NCI-H526 (cell line): ENCODE results near the gene SULT1E1.
"Not testable (repeated sequence)": the region's sequence is repeated elsewhere in the genome, so short reads cannot be mapped to it uniquely, and the experiment has no call there.

Experiments
- DNase-seq, 2 experiments: peaks; one replicate each; lab custom pipeline; 2025; lab: John Stamatoyannopoulos, UW

The SULT1E1 gene

DNA sequence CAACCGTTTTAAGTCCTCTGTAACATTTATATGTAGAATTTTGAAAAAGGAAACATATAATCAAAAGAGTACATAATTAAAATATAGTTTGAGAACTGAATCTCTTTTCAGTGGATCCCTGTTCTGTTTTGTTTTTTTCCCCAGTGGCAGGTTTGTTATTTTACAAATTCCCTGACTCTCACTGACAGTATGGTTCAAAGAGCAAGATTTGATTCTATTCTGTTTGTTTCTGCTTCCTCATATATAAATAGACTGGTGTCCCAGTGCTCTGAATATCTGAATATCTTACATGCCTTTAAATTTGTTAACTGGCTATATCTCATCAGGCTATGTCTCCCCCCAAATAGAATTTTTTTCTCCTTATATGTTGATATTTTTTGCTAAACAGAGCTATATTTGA, 16.6 kb downstream of the SULT1E1 start:
- no peak for DNase-seq

DNA sequence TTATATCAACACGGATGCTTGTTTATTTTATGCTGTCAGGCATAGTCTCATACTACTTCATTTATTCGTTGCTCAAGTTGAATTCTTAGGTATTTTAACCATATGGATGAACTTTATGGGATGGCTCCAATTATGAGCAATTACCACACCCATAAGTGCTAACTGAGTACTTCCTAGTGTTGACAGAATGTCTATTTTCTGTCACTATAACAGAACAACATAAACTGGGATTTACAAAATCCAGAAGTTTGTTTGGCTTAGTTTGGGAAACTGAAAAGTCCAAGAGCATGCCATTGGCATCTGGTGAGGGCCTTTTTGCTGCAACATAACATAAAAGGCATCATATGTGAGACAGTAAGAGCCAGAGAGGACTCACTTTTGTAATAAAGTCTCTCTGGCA, 21.0 kb downstream of the SULT1E1 start:
- no peak for DNase-seq

DNA sequence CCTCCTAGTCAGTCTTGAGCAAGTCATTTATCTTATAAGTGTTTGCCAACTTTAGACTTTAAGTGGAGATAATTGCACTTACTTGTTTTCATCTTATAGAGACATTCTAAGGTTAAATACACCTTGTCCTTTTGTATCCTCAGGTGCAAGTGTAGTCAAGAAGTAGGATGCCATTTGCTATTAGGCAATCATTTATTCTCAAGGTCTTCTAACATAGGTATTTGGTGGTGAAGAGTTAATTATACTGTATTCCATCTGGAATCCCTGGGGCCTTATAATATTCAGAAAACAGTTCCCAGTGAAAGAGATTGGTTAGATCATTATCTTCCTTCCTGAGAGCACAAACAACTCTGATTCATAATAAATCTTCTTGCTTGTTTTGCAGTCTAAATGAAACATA, 23.7 kb downstream of the SULT1E1 start:
- no peak for DNase-seq

DNA sequence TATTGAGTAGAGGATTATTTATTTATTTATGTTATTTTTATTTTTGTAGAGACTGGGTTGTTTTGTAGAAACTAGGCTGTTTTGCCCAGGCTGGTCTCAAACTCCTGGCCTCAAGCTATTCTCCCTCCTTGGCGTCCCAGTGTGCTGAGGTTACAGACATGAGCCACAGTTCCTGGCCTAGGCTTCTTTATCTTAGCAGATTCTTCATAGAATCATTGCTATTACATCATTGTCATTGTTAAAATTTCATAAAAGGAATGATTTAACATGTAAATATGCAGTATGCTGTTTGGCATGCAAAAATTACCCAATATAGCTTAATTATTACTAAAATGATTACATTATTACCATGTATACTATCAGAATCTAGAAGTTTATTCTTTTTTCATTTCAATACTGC, 24.2 kb downstream of the SULT1E1 start:
- DNase-seq, result no peak

DNA sequence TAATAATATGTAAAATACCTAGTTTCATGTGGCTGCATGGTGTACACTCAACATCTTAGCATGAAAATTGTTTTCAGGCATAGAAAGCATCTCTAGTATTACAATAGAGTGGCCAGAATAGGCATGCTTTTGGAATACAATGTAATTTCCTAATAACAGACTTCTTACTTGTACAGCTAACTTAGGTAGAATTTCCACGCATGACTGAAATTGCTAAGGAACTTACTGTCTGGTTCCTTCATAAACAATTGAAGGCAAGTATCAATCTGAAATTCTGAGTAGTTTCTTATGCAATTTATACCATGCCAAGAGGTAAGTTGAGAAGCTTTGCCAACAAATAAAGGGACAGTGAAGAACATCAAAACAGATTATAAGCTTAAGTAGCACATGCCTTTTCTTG, 26.7 kb downstream of the SULT1E1 start:
- no peak for DNase-seq

DNA sequence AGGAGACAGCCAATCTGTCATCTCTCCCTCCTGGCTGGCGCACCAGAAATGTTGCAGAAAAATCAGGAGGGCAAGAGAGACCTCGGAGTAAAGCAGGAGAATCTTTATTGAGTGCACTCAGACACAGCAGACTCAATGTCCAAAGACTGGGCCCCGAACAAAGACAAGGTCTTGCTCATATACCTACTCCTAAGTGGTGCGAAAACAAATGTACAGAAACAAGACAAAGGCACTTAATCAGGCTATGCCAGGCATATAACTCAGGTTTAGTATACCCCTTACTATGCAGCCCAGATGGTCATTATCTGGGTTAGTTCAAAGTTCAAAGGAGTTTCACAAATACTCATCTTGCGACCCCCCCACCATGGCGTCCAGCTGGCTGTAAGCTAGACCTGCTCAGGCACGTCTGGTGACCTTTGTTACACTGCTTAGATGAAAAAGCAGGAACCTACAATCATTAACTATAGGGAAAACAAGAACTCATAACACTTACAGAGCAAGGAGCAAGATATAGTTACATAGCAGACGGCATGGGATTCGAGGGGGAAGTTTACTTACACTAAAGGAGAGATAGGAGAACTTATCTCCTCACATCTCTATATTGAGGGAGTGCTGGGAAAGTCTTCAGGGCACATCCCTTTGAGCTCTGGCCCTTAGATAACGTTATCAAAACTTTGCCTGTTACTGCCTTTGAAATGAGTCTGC, 27.5 kb downstream of the SULT1E1 start:
- DNase-seq, result no peak

DNA sequence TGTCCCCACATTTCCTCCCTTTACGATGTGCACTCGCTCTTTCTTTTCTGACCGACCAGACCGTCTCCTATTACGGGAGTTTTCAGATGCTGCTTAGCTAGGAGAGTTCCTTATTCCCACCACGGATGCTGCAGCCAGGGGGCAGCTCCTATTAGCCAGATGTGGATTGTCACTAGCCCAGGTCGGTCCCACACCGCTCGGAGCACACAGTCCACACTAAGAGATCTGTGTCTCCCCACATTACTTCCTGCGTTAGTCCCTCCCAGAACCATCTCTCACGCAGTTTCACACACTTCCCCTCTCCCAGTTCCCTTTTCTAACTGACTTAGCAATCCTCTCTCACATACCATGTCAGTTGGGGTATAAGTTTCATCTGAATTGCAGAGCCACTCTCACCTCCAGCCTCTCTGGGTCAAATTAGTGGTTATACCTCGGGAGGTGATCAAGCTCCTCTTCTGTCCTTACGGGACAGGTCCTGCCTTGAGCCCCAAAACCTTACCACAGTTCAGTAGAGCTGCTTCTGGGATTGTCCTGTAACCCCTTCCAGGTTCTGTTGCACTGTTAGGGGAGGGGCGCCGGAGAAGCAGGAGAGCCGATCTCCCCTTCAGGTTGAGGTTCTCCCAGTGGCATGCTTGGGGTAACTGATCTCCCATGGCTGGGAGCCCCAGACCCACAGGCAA, 28.2 kb downstream of the SULT1E1 start:
- DNase-seq, result no peak

DNA sequence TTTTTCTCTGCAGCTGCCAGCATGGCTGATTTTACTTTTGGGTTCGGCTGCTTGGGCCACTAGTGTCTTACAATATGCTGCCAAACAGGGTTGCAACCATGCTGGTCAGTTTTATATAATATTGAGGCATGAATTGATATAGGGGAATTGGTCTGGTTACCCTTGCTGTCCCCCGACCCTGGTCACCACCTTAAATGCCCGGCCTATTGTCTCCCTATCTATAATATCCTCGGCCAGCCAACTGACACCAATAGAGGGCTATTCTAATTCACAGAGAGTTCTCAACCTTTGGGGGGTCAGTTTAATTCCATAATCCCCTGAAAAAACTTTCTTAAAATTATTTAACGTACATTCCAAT, 28.7 kb downstream of the SULT1E1 start:
- DNase-seq, result no peak

DNA sequence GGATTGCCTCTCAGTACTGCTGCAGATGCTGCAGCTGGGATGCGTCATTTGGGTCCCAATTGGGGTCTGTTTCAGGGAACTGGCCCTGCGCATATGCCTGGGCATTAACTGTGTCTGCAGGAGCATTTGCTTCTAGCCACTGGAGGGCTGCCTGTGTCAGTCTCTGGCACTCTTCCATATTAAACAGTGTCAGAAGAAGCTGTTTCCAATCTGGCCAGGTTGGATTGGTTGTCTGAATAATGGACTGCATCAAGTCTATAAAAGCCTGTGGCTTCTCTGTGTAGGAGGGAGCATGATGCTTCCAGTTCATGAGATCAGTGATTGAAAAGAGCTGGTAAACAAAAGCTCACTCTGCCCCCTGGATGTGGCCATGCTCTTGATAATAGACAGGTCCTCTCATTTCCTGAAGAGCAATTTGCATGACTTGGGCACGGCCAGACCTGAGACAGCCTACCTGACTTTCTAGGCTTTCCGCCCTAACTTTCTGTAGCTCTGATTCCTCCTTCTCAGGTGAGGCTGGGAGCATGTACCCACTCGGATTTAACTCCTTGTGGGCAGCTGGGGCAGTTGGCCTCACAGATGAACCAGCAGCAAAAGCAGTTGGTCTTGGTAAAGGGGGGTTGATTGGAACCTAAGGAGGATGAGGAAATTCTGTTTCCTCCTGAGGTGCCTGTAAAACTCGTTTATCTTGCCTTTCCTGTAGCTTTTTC, 29.2 kb downstream of the SULT1E1 start:
- peak in 1 of 2 experiments; percentile 10 for DNase-seq

DNA sequence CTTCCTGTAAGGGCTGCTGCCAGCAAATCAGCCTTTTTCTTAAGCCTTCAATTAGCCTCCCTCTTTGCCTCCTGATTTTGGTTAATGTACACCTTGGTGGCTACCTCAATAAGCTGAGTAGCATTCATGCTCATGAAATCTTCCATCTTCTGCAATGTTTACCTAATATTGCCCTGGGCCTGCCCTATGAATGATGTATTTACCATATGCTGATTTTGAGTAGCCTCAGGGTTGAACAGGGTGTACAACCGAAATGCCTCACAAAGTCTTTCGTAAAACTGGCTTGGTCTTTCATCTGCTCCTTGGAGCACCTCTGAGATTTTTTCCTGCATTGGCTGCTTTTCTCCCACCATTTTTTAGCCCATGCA, 29.8 kb downstream of the SULT1E1 start:
- no peak for DNase-seq

DNA sequence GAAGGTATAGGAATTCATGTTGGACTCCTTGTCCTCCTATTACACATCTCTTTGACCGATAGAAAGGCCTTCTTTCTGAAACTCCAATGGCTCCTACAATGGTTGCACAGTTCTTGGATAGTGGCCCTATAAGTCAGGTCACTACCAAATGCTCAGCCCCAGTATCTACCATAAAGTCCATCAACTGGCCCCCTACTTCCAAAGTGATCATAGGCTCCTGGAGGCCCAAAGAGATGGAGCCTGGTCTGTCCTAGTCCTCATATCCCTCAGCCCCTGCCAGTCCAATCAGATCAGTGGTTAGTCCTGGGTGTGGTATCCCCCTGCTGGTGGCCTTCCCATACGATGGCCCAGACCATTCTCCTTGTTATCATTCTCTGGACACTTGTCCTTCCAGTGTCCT, 30.3 kb downstream of the SULT1E1 start:
- no peak for DNase-seq

DNA sequence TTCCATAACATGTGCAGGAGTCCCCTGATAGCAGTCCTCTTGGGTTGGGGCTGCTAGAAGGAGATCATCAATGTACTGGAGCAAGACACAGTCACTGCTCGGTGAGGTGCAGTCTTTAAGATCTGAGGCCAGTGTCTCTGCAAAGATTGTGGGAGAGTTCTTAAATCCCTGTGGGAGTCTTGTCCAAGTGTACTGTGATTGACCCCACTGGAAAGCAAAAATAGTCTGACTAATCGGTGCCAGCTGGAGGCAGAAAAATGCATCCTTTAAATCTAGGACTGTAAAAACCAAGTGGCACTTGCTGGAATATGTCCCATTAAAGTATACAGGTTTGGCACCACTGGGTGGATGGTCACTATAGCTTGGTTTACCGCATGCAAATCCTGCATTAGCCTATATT, 31.1 kb downstream of the SULT1E1 start:
- peak in 1 of 2 experiments; percentile 2 for DNase-seq

DNA sequence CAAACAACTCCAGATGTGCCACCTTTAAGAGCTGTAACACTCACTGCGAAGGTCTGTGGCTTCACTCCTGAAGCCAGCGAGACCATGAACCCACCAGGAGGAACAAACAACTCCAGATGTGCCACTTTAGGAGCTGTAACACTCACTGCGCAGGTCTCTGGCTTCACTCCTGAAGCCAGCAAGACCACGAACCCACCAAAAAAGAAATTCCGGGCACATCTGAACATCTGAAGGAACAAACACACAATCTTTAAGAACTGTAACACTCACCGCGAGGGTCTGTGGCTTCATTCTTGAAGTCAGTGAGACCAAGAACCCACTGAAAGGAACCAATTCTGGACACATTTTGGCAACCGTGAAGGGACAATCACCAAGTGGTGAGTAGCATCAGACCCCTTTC, 34.9 kb downstream of the SULT1E1 start:
- not testable (repeated sequence) for DNase-seq

DNA sequence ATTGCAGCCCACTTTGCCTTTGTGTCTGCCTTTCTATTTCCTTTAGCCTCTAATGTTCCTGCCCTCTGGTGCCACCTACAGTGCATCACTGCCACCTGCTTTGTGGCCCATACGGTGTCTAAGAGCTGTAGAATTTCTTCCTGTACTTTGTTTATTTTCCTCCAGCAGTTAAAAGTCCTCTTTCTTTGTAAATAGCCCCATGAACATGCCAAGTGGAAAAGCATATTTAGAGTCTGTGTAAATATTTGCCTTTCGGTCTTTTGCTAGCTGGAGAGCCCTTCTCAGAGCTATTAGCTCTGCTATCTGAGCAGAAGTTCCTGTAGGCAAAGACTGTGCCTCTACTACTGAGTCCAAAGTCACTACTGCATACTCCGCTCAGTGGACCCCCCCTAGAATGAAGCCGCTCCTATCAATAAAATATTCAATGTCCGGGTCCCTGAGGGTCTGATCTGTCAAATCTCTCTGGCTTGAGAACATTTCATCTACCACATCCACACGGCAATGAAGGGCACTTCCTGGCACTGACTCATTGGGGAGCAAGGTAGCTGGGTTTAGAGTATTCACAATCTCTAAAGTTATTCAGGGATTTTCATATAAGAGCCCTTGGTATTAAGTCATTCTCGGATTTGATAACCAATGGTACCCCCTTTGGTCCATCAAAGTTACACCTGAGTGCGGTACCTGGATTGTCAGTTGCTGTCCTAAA, 36.3 kb downstream of the SULT1E1 start:
- peak in 1 of 2 experiments; percentile 5 for DNase-seq

DNA sequence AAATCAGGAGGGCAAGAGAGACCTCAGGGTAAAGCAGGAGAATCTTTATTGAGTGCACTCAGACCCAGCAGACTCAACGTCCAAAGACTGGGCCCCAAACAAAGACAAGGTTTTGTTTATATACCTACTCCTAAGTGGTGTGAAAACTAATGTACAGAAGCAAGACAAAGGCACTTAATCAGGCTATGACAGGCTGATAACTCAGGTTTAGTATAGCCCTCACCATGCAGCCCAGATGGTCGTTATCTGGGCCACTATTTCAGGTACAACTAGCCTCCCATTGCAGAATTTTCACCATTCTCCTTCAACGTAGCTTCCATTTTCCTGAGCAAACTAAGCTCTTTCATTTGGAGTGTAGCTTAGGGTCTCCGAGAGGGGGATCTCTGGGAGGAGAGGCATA, 36.9 kb downstream of the SULT1E1 start:
- DNase-seq, result no peak

DNA sequence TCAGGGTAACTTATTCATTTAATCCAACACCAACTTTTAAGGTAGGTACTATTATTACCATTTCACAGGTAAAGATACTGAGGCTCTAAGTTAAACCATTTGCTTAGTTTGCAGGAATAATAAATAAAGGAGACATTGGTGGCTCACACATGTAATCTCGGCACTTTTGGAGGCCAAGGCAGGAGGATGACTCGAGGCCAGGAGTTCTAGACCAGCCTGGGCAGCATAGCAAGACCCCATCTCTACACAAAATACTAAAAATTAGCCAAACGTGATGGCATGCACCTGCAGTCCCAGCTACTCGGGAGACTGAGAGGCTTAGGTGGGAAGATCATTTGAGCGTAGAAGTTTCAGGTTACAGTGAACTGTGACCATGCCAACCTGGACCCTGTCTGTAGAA, 37.7 kb downstream of the SULT1E1 start:
- DNase-seq, result no peak

DNA sequence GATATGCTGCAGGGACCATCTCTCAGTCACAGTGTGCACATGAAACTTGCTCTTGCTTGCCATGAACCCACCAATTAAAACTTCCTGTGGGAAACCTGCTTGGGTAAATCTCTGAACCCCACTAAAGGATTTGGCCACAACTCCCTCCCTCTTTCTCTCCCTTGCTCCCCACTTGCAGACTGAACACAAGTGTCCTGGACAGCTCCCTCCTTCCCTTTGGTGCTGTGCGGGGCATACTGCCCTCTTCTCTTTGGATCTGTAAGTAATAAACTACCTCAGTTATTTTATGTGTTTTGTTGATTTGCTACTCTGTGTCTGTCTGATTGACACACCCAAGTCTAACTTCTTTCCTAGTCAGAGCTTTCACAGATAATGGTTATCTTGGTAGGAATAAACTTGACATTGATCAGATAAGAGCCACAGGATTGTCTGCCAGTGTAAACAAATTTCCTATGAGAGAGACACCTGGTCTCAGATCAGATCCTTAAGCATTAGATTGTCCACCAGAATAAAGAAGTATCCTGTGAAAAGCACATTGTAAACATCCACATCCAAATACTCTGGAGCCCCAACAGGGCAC, 41.8 kb downstream of the SULT1E1 start:
- no peak for DNase-seq

DNA sequence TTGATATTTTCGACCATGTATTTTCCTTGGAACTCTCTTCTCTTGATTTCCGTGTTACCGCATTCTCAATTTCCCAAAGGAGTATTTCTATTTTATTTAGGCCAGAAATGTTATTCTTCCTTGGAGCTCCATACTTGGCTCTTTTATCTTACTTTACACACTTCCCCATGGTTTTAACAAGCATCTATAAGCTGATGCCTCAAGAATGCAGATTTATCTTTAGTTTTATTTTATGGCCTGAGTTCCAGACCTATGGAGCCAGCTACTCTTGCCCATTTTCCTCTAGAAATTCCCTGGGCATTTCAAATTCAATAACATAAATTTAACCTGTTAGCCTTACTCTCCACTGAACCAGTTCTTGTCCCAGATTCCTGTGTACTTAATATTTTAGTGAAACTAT, 43.7 kb downstream of the SULT1E1 start:
- DNase-seq, result no peak

DNA sequence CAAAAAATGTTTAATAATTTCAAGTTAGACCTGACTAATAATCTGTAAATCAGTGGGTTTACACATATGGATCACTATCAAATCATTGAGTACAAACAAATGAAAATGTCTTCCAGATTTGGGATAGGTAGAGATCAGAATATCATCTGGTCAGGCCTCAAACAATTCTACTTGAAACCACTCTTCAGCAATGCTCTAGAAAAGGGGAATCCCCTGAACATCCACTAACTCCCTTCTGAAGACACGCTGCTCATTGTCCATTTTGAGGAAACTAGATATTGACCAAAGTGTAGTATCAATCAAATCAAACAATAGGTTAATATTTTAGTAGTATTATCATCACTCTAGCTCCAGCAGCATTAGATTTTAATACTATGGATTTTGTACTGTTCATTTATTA, 46.3 kb downstream of the SULT1E1 start:
- DNase-seq, result no peak

DNA sequence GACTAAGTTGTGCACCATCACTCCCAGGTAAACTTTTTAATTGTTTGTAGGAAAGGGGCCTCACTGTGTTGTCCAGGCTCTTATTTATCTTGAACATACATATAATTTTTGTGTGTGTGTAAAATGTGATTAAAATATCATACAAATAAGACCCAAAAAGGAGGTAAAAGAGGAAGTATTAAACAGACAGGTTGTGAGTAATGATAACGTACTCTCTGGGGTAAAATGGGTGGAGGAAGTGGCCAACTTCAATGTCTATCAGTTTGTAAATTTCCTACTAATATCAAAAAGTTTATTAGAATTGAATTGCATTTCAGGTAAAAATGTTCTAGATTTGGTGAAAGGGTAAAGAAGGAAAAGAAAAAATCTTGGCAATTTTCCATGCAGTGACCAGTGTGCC, 48.8 kb downstream of the SULT1E1 start:
- DNase-seq, result no peak

DNA sequence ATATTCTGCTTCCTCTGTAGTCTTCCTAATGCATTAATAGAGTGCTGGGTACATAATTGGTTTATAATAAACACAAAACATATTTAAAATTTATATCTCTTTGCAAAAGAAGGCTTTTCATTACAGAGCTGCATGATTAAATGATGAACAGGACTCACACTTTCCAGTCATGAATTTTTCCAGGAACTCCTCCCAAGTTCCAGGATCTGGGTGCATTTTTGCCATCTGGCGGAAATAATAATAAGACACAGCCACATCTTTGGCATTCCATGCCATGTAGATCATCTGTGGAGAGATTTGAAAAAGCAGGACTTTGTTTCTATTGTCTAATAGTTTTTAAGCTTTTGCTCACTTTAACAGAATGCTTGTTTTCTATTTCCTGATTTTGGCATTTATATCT, 59.3 kb downstream of the SULT1E1 start:
- DNase-seq, result no peak

DNA sequence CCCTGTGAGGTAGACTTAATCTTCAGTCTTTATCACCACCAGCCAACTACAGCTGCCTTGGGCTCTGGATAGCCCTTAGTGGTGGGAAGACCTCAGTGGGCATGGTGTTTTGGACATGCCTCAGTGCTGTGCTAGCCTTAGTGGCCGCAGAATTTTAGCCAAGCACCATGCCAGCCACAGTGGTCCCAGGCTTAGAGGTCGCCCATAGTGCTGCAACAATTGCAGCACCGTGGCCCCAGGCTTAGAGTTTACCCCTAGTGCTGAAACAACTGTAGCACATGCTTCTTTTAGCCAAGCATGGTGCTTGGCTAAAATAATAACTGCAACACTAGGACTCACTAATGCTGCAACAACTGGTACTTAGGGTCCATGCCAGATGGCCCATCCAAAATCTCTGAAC, 60.6 kb downstream of the SULT1E1 start:
- no peak for DNase-seq
